GM18873 (cell line): ENCODE measurements around the gene NPLOC4.
A peak's percentile ranks its signal among the peaks of the same experiment; 100 is the strongest.

ENCODE experiments used
- ATAC-seq: cut with Tn5 transposase; IDR thresholded peaks from one replicate; pipeline ENCODE4 v1.9.1; 2021; ENCODE audit warnings: mild to moderate bottlenecking, moderate library complexity, moderate number of reproducible peaks; ENCODE audit not compliant: unreplicated experiment, low FRiP score

Gene NPLOC4

GRCh38 chr17:81526662-81527571, 110.0 kb downstream of the NPLOC4 start:
- no peak for ATAC-seq

- ATAC-seq: no peak
These were observed 112.1 kb downstream of the NPLOC4 start for GRCh38 chr17:81524865-81525159.

- ATAC-seq: no peak
These were observed 112.7 kb downstream of the NPLOC4 start for GRCh38 chr17:81524039-81524864.

GRCh38 chr17:81523402-81524038, 113.4 kb downstream of the NPLOC4 start:
- ATAC-seq: no peak

GRCh38 chr17:81522491-81523401, 114.2 kb downstream of the NPLOC4 start:
- ATAC-seq: no peak

- ATAC-seq: no peak
These were observed 116.7 kb downstream of the NPLOC4 start for GRCh38 chr17:81520021-81520901.

- no peak for ATAC-seq
These were observed 117.5 kb downstream of the NPLOC4 start for GRCh38 chr17:81519284-81520020.

- ATAC-seq: no peak
These were observed 118.1 kb downstream of the NPLOC4 start for GRCh38 chr17:81518785-81519283.

- ATAC-seq: no peak
These were observed 118.7 kb downstream of the NPLOC4 start for GRCh38 chr17:81518113-81518784.

GRCh38 chr17:81517339-81518112, 119.4 kb downstream of the NPLOC4 start:
- ATAC-seq: peak; percentile 27

GRCh38 chr17:81517009-81517338, 119.9 kb downstream of the NPLOC4 start:
- ATAC-seq: no peak

- no peak for ATAC-seq
These were observed 120.5 kb downstream of the NPLOC4 start for GRCh38 chr17:81516439-81516838.

GRCh38 chr17:81515530-81516041, 121.3 kb downstream of the NPLOC4 start:
- ATAC-seq: no peak

GRCh38 chr17:81514739-81515529, 122.0 kb downstream of the NPLOC4 start:
- no peak for ATAC-seq

- ATAC-seq: no peak
These were observed 122.5 kb downstream of the NPLOC4 start for GRCh38 chr17:81514489-81514738.

- no peak for ATAC-seq
These were observed 123.0 kb downstream of the NPLOC4 start for GRCh38 chr17:81513753-81514488.
